HG03045 (cell line): Measurements from ENCODE around the gene SNX27.

ENCODE experiments used
- ATAC-seq: cut with Tn5 transposase; IDR thresholded peaks from one replicate; pipeline ENCODE4 v1.9.1; 2021; ENCODE audit warnings: mild to moderate bottlenecking, moderate library complexity; ENCODE audit not compliant: unreplicated experiment

The SNX27 gene

DNA sequence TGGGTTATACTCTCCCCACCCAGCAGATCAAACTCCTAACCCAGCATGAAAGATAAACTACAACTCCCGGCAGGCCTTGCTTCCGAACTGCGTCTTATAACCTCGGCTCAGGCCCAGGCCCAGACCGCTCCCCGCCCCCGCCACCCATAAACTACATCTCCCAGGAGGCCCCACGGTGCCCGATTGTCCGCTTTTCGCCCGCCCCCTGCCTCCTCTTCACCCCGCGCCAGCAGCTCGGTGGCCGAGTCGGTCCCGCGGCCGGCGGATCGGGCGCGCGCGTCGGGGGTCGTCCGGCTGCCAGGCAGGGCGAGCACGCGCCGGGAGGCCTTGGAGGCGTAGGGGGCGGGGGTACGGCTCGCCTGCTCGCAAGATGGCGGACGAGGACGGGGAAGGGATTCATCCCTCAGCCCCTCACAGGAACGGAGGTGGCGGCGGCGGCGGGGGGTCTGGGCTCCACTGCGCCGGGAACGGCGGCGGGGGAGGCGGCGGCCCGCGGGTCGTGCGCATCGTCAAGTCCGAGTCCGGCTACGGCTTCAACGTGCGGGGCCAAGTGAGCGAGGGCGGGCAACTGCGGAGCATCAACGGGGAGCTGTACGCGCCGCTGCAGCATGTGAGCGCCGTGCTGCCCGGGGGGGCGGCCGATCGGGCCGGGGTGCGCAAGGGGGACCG, at the start of gene SNX27:
SNX27 (plus strand) TSS at position 219 of the 669 bp plus-strand sequence; CDS start at position 371, 152 bp downstream.
- ATAC-seq: peak; percentile 89

DNA sequence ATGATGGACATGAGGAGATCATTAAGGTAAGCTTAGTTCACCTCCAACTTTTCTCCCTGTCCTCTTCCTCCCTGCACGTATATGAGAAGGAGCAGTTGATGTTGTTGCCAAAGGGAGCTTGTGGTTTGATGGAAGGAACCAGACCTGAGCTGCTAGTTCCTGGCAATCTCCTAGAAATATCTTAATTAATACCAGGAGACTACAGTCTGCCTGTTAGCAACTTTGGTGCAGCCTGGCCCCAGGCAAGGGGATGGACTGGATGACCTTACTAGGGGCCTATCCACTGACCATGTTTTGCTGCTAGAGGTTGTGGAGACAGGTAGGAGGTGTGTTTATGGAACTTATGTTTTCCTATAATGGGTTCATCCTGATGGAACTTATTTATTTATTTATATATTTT, 49.2 kb upstream of the SNX27 start:
- no peak for ATAC-seq

DNA sequence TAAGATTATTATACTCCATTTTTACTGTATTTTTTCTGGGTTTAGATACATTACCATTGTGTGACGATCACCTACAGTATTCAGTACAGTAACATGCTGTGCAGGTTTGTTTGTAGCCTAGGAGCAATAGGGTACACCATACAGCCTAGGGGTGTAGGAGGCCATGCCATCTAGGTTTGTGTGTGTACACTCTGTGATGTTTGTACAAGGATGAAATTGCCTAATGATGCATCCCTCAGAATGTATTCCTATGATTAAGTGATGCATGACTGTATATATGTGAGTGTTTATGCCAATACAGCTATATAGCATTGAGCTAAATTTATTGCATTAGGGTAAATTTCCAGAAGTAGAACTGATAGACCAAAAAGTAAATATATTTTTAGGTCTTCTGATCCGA, 48.5 kb upstream of the SNX27 start:
- no peak for ATAC-seq

DNA sequence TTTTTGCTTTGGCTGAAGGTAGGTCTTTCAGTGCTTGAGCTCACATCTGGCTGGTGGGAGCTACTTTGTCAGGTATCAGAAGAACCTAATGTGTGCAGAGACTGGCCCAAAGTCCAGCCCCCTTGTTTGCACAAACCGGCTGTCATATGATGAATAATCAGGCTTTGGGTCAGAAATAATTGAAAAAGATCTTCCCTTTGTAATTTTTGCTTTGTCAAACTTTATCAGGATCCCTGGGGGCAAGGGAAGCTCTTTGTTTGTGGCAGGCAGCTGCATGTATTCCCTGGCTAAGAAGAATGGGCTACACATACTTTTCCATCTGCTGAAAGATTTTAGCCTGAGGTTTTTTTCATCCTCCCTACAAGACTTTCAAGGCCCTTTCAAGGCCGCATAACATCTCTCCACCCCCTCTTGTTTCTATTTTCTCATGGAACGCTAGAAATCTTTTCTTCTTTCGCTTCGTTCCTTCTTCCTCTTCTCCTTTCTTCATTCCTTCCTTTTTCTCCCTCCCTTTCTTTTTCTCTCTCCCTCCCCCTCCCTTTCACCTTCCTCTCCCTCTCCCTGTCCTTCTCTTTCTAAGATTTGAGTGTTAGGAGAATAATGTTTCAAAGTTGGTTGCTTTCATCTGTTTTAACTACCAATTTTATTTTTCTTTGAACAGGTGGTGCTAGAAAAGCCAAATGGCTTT, 46.2 kb upstream of the SNX27 start:
- ATAC-seq: no peak

DNA sequence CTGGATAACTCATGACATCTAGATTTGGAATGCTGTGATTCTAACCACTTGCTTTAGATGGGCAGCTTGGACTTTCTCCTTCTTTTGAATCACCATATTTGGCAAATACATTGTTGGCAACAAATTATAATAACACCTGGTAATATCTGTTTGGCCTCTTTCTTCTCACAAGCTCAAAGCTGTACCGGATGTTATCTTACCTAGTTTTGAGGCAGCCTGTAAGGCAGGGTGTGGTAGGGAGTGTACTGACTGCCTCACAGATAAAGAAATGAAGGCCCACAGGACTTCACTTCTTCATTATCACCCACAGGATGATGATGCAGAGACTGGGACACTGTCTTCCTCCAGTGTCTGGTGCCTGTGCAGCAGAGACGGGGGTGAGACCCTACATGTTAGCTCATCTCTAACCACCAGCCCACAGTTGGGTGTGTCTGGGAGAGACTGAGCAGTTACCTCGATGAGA, 43.2 kb upstream of the SNX27 start:
- no peak for ATAC-seq

DNA sequence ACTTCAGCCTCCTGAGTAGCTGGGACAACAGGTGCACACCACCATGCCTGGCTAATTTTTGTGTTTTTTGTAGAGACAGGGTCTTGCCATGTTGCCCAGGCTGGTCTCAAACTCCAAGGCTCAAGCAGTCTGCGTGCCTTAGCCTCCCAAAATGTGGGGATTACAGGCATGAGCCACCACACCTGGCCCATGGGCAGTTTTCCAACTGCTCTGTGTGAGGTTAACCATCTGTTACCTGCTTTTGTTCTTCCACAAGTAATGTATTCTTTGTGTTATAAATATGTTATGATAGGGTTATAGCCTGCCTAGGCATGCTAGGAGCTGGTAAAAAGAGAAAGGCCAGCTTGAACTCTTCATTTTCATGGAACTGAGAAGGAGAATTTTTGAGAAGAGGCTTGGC, 41.0 kb upstream of the SNX27 start:
- ATAC-seq: no peak

DNA sequence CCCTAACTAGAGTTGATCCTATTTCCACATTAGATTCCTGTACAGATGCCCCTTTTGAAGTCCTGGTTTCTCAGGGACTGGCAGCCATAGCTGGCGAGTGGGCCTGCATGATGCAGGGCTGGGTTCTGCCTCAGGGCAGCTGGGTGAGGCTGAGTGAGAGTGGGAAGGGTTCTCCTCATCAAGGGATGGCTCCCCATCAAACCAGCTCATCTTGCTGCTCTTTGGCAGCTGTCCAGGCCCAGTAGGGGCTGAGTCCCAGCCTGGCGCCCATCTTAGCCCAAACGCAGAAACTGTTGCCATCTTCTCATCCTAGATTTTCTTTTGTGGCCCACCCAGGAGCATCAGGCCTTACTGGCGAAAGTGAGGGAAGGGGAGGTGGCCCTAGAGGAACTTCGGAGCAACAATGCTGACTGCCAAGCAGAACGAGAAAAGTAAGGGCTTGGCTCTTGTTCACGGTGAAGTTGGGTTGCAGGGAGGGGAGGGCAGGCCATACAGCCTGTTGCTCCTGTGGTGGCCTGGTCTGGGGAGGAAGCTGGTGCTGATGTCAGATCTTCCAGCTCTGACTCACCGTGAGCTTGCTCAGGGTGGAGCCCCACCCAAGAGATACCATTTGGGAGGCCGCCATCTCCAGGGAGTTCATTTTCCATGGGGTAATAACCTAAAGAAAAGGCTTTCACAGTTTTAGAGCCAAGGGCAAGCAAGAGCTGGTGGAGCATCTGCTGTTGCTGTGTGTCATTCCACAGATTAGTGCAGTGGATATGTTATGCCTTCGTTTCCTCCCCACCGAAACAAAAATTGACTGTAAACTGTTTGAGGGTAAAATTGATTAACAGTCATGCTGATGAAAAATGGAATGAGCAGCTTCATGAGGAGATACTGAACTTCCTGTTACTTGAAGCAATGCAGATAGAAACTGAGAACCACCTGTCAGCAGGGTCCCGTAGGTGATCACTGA, 37.0 kb upstream of the SNX27 start:
- no peak for ATAC-seq

DNA sequence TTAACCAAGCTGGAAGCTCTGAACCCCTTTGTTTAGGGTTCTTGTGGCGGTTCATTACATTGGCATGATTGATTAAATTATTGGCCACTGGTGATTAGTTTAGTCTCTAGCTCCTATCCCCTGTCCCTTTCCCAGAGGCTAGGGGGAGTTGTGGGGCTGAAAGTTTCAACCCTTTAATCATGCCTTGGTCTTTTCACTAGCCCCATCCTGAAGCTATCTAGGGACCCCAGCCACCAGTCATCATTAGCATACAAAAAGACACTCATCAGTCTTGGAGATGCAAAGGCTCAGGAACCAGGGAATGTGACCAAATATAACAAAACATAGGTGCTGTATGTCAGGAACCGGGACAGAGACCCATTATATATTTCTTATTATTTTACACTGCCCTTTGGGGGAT, 34.7 kb upstream of the SNX27 start:
- ATAC-seq: no peak

DNA sequence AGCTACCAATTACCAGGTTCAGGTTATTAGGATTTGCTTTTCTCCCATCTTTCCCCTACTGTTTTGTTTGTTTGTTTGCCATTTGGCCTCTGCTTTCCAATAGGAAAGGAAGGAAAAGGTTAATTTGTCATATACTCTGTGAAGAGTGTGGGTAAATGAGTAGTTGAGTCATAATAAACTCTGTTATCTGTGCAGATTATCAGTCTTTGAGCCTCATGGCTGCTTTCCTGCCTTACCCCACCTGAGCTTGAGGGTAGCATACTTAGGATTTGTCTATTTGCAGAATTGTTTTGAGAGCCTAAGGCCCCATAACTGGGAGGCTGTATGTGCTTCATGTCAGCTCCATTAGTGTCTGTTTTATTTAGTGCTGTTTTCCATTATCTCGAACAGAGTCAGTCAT, 32.9 kb upstream of the SNX27 start:
- ATAC-seq: no peak

DNA sequence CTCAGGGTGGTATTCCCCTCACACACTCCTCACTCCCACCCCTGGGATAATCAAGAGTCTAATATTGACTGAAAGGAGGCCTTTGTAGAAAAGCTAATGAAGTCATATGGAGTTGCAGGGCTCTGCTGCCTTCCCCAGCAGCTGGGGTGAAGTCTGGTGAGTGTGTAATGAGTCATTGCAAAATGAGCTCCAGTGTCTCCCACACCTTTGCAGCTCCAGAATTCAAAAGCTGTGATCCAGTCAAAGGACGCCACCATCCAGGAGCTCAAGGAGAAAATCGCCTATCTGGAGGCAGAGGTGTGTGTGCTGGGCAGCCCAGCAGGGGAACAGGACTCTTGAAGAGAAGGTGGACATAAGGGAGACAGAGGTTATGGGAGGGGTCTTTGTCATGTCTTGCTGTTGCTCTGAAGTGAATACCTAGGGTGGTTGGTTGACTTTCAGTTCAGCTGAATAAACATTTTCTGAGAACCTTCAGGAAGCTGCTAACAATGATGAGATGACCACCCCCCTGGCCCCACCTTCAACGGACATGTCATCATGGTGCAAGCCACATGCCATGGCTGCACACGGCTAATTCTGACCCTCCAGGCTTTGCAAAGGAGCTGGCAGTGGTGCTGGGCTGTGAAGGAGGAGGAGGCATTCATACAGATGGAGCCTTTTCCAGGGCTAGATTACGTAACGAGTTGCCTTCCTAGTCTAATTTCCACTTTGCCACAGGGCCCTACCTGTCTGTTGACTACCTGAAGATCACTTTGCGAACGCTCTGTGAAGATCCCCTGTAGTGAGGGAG, 32.2 kb upstream of the SNX27 start:
- ATAC-seq: no peak

DNA sequence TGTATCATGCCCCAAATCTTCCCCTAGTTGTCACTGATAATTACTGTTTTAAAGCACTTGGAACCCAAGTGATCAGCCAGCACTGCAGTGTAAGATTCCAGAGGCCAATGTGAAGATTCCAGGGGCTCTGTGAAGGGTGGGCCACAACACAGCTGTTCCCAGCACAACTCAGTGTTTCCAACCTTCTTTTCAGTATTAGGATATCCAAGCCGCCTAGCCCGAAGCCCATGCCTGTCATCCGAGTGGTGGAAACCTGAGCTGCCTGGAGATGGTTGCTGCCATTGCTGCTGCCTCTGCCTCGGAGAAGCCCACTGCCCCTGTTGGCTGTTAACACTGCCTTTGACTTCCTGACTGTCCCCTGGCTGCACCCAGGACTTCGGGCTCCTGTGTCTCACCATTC, 30.4 kb upstream of the SNX27 start:
- no peak for ATAC-seq

DNA sequence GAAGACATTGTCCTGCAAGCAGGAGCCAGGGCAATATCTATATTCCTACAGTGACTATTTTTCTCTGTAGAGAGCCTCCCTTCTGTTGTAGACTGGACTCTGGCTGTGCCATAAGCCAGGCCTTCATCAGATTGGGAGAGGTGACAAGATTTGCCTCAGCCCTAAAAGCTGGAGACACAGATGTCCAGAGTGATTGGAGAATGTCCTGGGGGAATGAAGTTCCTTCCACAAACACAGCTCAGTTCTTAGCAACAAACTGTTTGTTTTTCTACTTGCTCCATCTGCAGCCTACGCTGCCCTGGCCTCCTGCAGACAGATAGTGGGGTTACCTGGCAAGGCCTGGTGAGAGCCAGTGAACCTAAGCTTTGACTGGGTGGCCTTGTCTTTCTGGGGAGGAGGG, 29.9 kb upstream of the SNX27 start:
- no peak for ATAC-seq

DNA sequence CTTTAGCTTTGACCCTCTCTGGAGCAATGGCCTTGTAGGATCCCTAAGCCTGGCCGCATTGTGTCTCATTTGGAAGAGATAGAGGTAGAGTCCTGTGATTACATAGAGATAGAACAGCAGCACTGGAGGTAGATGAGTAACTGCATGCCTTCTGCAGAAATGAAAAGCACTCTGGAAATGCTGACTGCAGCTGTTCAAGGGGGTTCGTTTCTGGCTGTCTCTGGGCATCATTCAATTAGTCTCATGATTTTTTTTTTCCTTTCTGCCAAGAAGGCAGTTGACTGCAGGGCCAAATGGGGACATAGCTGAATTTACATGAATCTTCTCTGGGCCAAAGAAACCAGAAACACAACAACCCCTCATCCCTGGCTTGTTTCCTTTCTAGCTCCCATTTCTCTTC, 28.1 kb upstream of the SNX27 start:
- ATAC-seq: no peak

DNA sequence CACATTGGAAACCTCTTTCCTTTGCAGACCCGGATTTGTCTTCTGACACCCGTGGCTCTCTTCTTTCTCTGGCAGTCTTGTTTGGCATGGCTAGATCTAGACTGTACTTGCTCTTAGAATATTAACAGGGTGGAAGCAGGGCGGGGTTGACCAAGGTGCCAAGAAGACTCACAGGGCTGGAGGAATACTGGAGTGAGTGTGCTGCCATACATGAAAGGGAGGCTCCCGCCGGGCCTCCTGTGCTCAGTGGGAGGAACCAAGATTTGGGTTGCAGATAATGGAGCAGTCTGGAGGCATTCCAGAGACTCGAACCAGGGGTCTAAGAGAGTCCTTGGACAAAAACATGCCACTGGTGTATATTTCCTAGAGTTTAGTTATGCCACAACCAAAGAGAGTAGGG, 27.6 kb upstream of the SNX27 start:
- no peak for ATAC-seq

DNA sequence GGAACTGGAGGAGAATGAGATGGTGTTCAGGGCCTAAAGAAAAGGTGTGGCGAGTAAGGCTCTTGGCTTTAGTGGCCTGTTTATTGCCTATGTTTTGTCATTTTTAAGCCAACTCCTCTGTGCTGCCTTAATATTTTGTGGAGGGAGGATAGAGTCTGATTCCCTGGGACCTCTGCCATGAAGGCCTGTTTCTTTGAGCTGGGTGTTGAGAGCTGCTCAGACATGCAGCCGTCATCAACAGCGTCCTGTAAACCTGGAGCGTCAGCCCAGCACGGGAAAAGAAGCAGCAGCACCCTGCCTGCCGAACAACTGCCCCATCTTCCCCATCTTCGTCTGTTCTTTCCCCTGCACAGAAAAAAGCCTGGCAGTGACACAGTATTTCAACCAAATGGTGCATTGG, 27.1 kb upstream of the SNX27 start:
- no peak for ATAC-seq

DNA sequence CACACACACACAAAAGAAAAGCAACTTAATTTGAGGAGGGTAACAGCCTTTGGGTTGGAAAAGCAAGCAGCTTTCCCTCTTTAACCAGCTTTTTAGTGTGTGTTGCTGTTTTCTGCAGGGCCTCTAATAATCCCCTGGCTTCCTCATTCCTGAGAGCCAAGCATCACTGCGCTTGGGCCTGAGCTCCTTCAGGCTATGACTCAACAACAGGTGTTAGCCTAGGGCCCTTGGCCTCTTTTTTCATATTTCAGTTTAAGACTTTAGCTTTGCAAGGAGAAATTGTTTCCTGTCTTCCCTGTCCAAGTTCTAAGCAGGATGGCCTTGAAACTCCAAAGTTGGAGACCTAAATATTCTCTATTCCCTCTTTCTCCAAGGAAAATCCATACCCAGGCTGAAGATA, 26.2 kb upstream of the SNX27 start:
- ATAC-seq: no peak

DNA sequence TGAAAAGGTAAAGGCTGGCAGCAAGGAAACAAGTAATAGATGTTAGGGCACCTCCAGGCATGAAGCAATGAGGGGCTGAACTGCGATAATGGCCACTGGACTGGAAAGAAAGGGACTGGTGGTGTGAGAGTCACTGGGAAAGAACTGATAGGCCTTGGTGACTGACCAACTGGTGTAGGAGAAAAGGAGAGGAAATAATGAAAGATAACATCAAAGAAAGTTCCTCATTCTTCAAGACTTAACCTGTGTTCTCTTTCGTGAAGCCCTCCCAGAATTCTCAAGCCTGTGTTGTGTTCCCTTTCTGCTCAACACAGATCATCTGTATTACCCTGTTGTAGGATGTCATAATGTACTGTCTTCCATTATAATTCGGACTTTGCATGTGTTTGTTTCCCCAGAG, 20.9 kb upstream of the SNX27 start:
- no peak for ATAC-seq

DNA sequence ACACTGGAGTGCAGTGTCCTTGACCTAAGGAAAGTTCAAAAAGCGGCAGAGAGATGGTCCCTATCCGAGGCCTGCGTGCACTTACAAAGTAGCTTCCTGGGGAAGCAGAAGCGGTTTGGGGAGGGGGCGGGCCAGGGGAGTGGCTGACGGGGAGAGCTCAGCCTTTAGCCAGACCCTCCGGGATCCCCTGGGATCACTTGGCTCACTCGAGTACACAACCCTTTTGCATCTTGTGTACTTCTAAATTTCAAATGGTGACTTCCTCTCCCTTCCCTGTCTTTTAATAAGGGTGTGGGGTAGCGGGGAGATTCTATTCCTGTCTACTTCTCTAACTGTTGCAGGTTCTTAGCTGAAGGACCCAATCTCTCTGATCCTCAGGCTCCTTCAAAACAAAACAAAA, 18.1 kb upstream of the SNX27 start:
- no peak for ATAC-seq

DNA sequence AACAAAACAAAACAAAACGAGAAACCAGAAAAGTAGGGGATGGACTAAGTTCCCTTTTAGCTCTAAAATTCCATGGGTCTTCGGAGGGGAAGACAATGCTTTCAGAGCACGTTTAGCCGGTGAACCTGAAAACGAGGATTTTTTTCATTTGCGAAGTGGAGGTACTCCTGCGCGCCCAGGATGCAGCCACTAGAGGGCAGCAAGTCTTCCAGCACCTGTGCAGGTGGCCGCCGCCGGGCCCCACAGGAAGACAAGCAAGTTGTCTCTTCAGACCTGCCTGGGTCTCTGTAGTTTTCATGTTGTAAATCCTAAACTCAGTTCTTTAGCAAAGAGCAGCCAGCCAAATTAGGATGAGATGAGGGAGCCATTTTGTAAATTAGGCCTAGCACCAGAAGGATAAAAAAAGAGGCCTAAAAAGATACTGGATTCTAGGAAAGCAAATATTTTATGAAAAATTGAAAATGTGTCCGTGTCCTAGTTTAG, 17.7 kb upstream of the SNX27 start:
- no peak for ATAC-seq

DNA sequence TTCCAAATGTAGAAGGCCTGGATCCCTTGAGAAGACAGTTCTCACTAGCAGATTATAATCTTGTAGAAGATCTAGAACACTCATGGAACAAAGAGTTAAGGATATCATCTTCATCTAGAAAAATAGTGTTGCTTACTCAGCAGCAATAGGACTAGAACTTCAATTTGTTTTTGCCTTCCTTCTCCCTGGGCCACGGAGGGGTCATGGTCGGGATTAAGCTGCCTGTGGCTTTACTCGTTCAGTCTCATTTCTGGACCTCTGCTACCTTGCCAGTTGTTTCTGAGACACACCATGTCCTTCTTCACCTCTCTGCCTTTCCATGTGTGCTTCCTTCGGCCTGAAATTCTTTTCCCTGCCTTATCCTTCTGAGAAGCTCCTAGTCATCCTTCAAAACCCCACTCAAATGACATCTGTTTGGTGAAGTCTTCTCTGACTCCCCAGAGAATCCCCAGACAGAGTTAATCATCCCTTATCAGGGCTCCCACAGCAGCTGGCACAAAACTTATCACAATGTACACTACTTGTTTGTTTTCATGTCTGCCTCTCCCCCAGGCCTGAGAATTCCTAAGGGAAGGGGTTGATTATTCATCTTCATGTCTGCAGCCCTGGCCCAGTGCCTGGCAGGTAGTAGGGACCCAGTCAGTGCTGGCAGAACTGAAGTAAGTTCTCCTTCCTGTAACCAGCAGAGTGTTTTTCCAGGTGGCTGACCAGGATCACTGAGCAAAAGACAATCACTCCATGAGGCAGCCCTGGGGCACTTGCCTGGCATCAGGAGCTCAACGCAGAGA, 15.5 kb upstream of the SNX27 start:
- ATAC-seq: no peak
